H7 (cell line): Measurements from ENCODE around the gene LST1. TPM values are rescaled to one million over a fixed set of nuclear protein-coding genes. Genes with fewer than 3 reads are reported as not detected.

Experiments
- DNase-seq: peaks from one replicate; pipeline ENCODE4 v3.0.0; 2012
- H3K27me3 ChIP-seq: 2 replicates; pipeline ENCODE4 v1.6.0; 2011; ENCODE audit warnings: mild to moderate bottlenecking, low read length; ENCODE audit not compliant: control insufficient read depth, insufficient read depth
- H3K36me3 ChIP-seq: replicated peaks from 2 replicates; pipeline ENCODE4 v1.5.1; 2011; ENCODE audit warnings: low read length; ENCODE audit not compliant: control insufficient read depth, insufficient read depth
- H3K4me3 ChIP-seq: 2 replicates; pipeline ENCODE4 v1.5.1; 2011; ENCODE audit warnings: low read depth, mild to moderate bottlenecking, control low read depth, low read length, moderate library complexity; ENCODE audit not compliant: insufficient read depth
- total RNA-seq: library from RNA; depleted of rRNA; stranded (reverse); fragments of >200 nt; shearing (Covaris generic); gene quantifications from 2 replicates; pipeline ENCODE4 v1.2.3, GENCODE V29; 2014

The LST1 gene
- total RNA-seq, 1 experiment from 2014 or later, result not detected

DNA sequence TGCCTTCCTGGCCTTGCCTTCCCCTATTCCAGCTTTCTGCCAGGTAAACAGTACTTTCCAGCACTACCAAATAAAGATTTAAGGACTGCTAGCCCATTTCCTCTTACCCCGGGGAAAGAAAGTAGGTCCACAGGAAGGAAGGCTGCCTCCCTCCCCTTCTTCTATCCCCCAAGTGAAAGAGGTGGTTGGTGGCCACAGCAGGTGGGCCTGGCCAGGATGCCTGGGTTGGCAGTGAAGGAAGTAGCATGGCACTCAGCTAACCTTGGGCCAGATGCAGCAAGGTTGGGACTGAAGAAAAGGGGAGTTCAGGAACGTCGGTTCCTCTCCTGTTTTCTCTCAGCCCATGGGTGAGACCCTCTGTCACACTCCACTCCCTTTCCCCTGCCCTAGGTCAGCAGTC lies 29.8 kb upstream of the LST1 start:
- Histone ChIP-seq H3K36me3 (peaks cover 11% of the 10 kb centered on the region), H3K27me3 (no peaks in the 10 kb centered on the region), H3K4me3 (no peak overlapping the region)
- DNase-seq, result peak; percentile 24

DNA sequence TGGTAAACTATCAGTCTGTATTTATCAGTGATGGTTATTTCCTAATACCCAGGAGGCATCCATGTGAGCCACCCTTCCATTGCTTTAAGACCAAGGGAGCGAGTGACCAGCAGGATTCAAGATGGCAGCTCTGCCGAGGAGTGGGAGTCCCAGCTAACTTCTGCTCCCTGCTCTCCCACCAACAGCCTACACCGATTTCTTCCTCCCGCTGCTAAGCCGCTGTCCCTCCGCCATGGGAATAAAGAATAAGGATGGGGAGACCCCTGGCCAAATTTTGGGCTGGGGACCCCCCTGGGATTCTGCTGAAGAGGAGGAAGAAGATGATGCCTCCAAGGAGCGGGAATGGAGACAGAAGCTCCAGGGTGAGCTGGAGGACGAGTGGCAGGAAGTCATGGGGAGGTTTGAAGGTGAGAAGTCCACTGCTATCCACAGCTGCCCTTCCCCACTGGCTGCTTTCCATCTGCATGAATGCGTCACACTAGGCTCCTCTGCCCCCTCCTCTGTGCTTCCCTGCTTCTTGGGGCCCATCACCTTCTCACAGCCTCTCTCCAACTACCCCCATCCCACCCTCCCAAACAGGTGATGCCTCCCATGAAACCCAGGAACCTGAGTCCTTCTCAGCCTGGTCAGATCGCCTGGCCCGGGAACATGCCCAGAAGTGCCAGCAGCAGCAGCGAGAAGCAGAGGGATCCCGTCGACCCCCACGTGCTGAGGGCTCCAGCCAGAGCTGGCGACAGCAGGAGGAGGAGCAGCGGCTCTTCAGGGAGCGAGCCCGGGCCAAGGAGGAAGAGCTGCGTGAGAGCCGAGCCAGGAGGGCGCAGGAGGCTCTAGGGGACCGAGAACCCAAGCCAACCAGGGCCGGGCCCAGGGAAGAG lies 28.4 kb upstream of the LST1 start:
- DNase-seq, result peak; percentile 36

DNA sequence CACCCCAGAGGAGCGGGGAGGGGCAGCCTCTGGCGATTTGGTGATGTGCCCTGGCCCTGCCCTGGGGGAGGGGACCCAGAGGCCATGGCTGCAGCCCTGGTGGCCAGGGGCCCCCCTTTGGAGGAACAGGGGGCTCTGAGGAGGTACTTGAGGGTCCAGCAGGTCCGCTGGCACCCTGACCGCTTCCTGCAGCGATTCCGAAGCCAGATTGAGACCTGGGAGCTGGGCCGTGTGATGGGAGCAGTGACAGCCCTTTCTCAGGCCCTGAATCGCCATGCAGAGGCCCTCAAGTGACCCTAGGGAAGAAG lies 27.8 kb upstream of the LST1 start:
- no peaks in the 10 kb centered on the region for H3K27me3 ChIP-seq
- peaks cover 11% of the 10 kb centered on the region for H3K36me3 ChIP-seq
- no peak overlapping the region for H3K4me3 ChIP-seq
- DNase-seq, result no peak

More for the DNA sequence above, 28.4 kb upstream of the LST1 start:
- peaks cover 11% of the 10 kb centered on the region for H3K36me3 ChIP-seq
- H3K4me3 ChIP-seq, result no peak overlapping the region
- H3K27me3 ChIP-seq, result no peaks in the 10 kb centered on the region

DNA sequence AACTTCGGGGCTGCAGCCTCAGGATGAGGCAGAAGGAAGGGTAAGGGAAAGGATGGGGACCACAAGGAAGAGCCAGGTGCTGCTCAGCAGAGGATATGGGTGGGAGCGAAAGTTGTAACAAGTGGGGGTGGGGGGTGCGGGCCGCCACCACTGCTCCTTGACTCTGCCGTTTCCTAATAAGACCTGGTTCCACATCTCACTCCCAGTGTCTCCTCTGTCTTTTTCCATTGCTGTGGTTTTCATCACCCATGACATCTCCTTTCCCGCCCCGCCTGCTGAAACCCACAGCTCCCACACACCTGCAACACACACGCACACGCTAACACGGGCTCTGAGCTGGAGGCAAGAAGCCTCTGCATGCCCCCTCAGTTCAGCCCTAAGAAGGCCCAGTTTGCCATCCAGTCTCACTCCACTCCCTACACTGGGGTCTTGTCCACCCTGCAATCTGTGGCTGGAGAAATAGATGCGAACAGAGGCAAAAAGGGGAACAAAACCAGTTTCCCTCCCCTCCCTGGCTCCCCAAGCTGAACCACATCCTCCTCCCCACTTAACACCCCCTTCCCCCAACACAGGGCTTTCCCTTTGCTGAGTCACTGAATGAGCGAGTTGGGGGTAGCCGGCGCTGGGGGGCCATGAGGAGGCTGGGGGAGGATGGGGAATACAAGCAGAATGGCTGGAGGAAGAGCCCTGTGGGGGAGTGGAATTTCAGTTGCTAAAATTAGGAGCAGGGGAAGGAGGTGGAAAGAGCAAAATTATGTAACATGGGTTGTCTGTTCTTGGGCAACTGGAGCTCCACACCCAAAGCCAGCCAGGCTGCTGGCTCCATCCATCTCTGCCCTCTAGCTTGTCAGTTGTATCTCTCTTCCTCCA lies 27.2 kb upstream of the LST1 start:
- Histone ChIP-seq H3K27me3 (no peaks in the 10 kb centered on the region), H3K4me3 (no peak overlapping the region), H3K36me3 (peaks cover 11% of the 10 kb centered on the region)
- no peak for DNase-seq

DNA sequence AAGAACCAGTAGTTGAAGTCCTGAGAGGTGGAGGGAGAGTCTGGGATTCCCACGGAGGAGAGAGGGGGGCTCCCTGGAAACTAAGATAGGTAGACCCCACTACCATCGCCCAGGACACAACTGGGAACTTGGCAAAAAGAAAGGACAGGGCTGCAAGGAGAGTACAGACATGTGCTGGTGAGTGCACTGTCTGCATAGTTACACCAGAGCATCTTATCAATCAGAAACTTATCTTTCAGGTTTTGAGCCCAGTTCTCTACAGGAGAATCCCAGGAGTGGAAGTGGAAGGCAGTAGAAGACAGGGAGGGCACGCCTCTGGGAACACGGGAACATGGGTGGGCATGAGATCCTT lies 26.5 kb upstream of the LST1 start:
- H3K36me3 ChIP-seq, result peaks cover 11% of the 10 kb centered on the region
- no peak for DNase-seq
- H3K4me3 ChIP-seq, result no peak overlapping the region
- H3K27me3 ChIP-seq, result no peaks in the 10 kb centered on the region

DNA sequence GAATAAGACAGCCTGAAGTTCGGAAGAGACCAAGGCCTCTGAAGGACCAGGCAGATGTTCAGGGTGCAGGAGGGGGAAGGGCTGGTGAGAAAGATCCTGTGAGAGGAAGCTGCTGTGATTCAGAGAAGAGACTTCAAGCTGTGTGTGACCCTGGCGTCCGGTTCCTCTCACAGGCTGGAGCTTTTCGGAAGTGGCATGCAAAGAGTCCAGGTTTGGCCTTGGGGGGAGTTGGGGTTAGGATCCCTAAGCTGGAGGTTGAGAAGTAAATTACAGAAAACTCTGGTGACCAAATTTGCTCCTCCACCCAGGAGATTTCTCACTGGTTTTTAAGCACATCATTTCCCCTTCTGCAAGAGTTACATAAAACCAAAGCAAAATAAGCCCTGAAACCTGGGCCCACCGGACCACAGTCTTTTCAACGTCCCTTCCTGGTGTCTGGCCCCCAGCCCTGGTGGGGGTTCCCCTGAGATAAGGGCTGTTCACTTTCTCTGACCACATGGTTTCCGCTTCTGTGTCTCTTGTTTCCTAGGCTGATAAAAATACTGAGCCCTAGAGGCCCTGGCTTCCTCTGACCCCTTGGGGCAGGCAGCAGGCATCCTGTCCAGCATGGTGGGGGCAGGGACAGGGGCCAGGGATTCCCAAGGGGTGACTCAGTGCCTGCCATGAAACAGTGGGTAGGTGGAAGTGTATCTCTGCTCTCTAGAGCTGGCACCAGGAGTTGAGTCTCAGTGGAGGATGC lies 25.9 kb upstream of the LST1 start:
- no peaks in the 10 kb centered on the region for H3K27me3 ChIP-seq
- H3K4me3 ChIP-seq, result no peak overlapping the region
- peaks cover 11% of the 10 kb centered on the region for H3K36me3 ChIP-seq
- no peak for DNase-seq

DNA sequence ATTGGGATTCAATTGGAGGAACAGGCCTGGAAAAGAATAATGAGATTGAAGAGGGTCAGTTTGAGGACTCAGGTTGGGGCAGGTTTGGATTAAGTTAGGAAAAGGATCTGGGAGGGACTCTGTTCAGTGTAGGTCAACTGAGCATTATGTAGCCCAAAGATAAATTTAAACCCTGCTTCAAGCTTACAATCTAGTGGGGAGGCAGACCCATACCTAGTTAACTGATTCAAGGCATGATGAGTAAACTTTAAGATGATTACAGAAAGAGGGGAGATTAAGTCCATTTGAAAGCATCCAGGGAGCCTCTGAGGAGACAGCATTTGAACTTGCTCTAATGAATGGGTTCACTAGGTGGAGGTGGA lies 25.4 kb upstream of the LST1 start:
- H3K36me3 ChIP-seq, result peaks cover 11% of the 10 kb centered on the region
- H3K4me3 ChIP-seq, result no peak overlapping the region
- no peak for DNase-seq
- no peaks in the 10 kb centered on the region for H3K27me3 ChIP-seq

DNA sequence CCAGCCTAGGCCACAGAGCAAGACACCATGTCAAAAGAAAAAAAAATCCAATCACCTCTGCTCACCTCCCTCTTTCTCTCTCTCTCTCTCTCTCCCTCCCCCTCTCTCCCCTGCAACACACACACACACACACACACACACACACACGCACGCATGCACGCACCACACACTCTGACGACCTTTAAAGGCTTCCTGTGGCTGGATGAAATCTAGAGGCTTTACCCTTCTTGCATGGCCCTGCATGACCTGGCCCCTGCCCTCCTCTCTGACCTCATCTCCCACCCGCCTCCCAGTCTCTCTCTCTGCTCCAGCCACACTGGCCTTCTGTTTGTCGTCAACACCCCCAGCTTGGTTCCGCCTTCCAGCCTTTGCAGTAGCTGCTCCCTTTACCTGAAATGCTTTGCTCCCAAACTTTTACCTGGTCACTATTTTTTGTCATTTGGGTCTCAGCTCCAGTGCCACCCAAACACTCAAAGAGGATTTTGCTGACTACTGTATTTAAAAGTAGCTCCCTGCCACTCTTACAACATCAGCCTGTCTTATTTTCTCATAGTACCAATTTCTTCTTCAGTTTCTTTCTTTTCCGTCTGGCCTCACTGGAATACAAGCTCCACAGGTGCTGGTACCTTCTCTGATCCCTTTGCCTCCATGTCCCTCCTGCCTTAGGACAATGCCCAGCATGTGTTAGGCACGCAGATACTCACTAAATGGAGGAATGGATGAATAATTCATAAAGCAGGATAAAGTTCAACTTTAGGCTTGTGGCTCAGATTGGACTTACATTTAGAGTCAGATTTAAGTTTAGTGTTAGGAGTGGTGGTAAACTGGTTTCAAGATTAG lies 18.3 kb upstream of the LST1 start:
- no peak overlapping the region for H3K4me3 ChIP-seq
- H3K27me3 ChIP-seq, result no peaks in the 10 kb centered on the region
- peak; percentile 57 for DNase-seq
- no peaks in the 10 kb centered on the region for H3K36me3 ChIP-seq

DNA sequence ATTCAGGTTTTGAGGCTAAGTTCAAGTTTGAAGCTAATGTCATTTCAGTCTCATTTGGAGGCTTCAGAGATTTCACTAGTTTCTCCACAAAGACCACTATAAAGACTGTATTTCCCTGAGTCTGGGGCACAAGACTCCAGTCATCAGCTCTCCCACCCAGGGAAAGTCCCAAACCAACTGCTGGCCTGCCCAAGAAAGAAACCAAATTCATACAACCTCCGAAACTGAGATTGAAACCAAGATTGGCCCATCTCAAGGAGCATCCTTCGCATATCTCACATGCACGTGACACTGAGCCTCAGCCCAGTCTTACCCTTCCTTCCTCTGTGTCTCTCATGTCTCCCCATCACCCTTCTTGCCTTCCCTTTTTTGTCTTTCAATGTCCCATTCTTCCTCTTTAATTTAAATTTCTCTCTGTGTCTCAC lies 17.5 kb upstream of the LST1 start:
- no peak for DNase-seq
- no peaks in the 10 kb centered on the region for H3K27me3 ChIP-seq
- no peaks in the 10 kb centered on the region for H3K36me3 ChIP-seq
- no peak overlapping the region for H3K4me3 ChIP-seq

DNA sequence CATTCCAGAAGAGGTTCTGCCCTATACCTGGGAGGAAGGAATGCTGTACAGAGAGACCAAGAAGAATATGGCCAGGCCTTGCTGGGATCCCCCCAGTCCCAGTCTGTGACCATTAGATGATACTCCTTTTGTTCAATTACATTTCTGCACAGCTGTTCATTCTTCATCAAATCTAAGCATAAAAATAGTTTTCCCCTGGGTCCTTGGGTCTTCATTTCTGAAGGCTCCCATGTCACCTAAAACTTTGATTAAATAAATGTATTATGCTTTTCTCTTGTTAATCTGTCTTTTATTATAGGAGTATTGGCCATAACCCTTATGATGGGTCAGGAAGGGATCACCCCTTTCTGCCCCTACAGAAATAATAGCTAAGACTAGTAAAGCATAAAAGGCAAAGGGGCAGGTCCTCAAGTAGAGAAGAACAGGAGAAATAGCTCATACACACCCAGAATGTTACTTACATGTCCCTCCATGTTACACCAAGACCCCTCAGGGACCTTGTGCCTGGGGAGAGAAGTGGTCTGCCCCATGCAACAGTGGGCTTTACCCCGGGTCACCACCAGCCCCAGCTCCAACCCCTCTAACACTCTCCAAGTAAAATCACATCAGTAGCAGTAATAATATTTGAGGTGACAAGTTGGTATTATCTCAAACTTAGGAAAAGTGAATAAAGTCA lies 16.1 kb upstream of the LST1 start:
- no peak for DNase-seq
- Histone ChIP-seq H3K4me3 (no peak overlapping the region), H3K36me3 (no peaks in the 10 kb centered on the region), H3K27me3 (no peaks in the 10 kb centered on the region; the same call in 1 of the 2 replicates)

DNA sequence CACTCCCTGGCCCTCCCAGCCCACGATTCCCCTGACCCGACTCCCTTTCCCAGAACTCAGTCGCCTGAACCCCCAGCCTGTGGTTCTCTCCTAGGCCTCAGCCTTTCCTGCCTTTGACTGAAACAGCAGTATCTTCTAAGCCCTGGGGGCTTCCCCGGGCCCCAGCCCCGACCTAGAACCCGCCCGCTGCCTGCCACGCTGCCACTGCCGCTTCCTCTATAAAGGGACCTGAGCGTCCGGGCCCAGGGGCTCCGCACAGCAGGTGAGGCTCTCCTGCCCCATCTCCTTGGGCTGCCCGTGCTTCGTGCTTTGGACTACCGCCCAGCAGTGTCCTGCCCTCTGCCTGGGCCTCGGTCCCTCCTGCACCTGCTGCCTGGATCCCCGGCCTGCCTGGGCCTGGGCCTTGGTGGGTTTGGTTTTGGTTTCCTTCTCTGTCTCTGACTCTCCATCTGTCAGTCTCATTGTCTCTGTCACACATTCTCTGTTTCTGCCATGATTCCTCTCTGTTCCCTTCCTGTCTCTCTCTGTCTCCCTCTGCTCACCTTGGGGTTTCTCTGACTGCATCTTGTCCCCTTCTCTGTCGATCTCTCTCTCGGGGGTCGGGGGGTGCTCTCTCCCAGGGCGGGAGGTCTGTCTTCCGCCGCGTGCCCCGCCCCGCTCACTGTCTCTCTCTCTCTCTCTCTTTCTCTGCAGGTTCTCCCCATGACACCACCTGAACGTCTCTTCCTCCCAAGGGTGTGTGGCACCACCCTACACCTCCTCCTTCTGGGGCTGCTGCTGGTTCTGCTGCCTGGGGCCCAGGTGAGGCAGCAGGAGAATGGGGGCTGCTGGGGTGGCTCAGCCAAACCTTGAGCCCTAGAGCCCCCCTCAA lies 13.8 kb upstream of the LST1 start, which contains the start of gene LTA:
Gene LTA, plus strand, starts transcription at position 249 of the 871 bp plus-strand sequence. Its CDS starts 454 bp downstream, at position 703.
- H3K27me3 ChIP-seq, result peaks cover 7% of the 10 kb centered on the region; the same call in 1 of the 2 replicates
- DNase-seq, result peak; percentile 49
- H3K36me3 ChIP-seq, result no peaks in the 10 kb centered on the region
- H3K4me3 ChIP-seq, result no peak within 1 kb of the TSS

DNA sequence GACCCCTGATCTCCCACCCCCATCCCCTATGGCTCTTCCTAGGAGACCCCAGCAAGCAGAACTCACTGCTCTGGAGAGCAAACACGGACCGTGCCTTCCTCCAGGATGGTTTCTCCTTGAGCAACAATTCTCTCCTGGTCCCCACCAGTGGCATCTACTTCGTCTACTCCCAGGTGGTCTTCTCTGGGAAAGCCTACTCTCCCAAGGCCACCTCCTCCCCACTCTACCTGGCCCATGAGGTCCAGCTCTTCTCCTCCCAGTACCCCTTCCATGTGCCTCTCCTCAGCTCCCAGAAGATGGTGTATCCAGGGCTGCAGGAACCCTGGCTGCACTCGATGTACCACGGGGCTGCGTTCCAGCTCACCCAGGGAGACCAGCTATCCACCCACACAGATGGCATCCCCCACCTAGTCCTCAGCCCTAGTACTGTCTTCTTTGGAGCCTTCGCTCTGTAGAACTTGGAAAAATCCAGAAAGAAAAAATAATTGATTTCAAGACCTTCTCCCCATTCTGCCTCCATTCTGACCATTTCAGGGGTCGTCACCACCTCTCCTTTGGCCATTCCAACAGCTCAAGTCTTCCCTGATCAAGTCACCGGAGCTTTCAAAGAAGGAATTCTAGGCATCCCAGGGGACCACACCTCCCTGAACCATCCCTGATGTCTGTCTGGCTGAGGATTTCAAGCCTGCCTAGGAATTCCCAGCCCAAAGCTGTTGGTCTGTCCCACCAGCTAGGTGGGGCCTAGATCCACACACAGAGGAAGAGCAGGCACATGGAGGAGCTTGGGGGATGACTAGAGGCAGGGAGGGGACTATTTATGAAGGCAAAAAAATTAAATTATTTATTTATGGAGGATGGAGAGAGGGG lies 12.6 kb upstream of the LST1 start:
- H3K36me3 ChIP-seq, result no peaks in the 10 kb centered on the region
- peaks cover 7% of the 10 kb centered on the region; the same call in 1 of the 2 replicates for H3K27me3 ChIP-seq
- DNase-seq, result peak; percentile 36
- H3K4me3 ChIP-seq, result no peak overlapping the region
